Retina (tissue), 1 donor: ENCODE data around the gene CCDC142.
"Not testable (repeated sequence)": the region's sequence is repeated elsewhere in the genome, so short reads cannot be mapped to it uniquely, and the experiment has no call there.

Source experiments
- DNase-seq: peaks from one replicate; pipeline ENCODE4 v3.0.0-alpha.2; 2016

Gene CCDC142

GRCh38 chr2:74470742-74471141 lies 12.1 kb downstream of the CCDC142 start:
- not testable (repeated sequence) for DNase-seq

GRCh38 chr2:74464406-74464805 lies 18.4 kb downstream of the CCDC142 start:
- DNase-seq = peak; percentile 40

- DNase-seq = no peak
Observed at GRCh38 chr2:74462786-74463105, 20.1 kb downstream of the CCDC142 start.

GRCh38 chr2:74462054-74462785 lies 20.6 kb downstream of the CCDC142 start:
- DNase-seq = no peak

GRCh38 chr2:74461187-74462053 lies 21.4 kb downstream of the CCDC142 start:
- DNase-seq = no peak

- DNase-seq = not testable (repeated sequence)
Observed at GRCh38 chr2:74460187-74460586, 22.6 kb downstream of the CCDC142 start.

GRCh38 chr2:74459503-74460118 lies 23.2 kb downstream of the CCDC142 start:
- not testable (repeated sequence) for DNase-seq

GRCh38 chr2:74458938-74459363 lies 23.8 kb downstream of the CCDC142 start:
- DNase-seq = no peak

- peak; percentile 98 for DNase-seq
Observed at GRCh38 chr2:74458132-74458937, 24.5 kb downstream of the CCDC142 start, which contains the start of gene WBP1. Gene WBP1, plus strand, starts transcription at chr2:74458438. Its CDS starts 165 bp downstream, at chr2:74458603.

GRCh38 chr2:74457549-74458131 lies 25.2 kb downstream of the CCDC142 start:
- no peak for DNase-seq

GRCh38 chr2:74457129-74457548 lies 25.7 kb downstream of the CCDC142 start:
- DNase-seq = peak; percentile 64

- DNase-seq = peak; percentile 99
Observed at GRCh38 chr2:74454654-74455511, 27.9 kb downstream of the CCDC142 start, which contains the start of gene INO80B. Gene INO80B, plus strand, starts transcription at chr2:74455087. Its CDS starts 30 bp downstream, at chr2:74455117.

- no peak for DNase-seq
Observed at GRCh38 chr2:74450570-74451190, 32.1 kb downstream of the CCDC142 start.

- no peak for DNase-seq
Observed at GRCh38 chr2:74448771-74449170, 34.0 kb downstream of the CCDC142 start.

- DNase-seq = no peak
Observed at GRCh38 chr2:74447230-74447999, 35.4 kb downstream of the CCDC142 start.

GRCh38 chr2:74444498-74445318 lies 38.1 kb downstream of the CCDC142 start:
- no peak for DNase-seq

- DNase-seq = peak; percentile 34
Observed at GRCh38 chr2:74442483-74443297, 40.1 kb downstream of the CCDC142 start.
